Endodermal cell (in vitro differentiated cells): Measurements from ENCODE around the gene YBX3. TPM values are rescaled to one million over a fixed set of nuclear protein-coding genes. Genes with fewer than 3 reads are reported as not detected.

Experiments
- DNase-seq: peaks from one replicate; pipeline ENCODE4 v3.0.0-alpha.2; 2017
- H3K27ac ChIP-seq: 2 replicates; pipeline ENCODE4 v1.5.1; 2013; ENCODE audit warnings: mild to moderate bottlenecking, low read depth, low read length, moderate library complexity
- H3K27me3 ChIP-seq: 2 replicates; pipeline ENCODE4 v1.6.1; 2013; ENCODE audit warnings: mild to moderate bottlenecking, low read length, moderate library complexity; ENCODE audit not compliant: insufficient read depth, control insufficient read depth, poor library complexity, severe bottlenecking
- H3K36me3 ChIP-seq: 2 replicates; pipeline ENCODE4 v1.7.0; 2013; ENCODE audit warnings: mild to moderate bottlenecking, low read length, moderate library complexity; ENCODE audit not compliant: control insufficient read depth, insufficient read depth
- H3K4me1 ChIP-seq: one replicate; pipeline ENCODE4 v1.7.0; 2013; ENCODE audit warnings: low read length; ENCODE audit not compliant: control insufficient read depth, insufficient read depth
- H3K4me3 ChIP-seq: 2 replicates; pipeline ENCODE4 v1.5.1; 2013; ENCODE audit warnings: mild to moderate bottlenecking, low read length, moderate library complexity
- H3K9ac ChIP-seq: 2 replicates; pipeline ENCODE4 v1.6.1; 2013; ENCODE audit warnings: mild to moderate bottlenecking, low read length, moderate library complexity; ENCODE audit not compliant: poor library complexity, severe bottlenecking; ENCODE audit errors: extremely low read depth
- H3K9me3 ChIP-seq: 2 replicates; pipeline ENCODE4 v1.6.1; 2013; ENCODE audit warnings: mild to moderate bottlenecking, low read length, moderate library complexity; ENCODE audit not compliant: control insufficient read depth
- H3K27ac Mint-ChIP-seq: 2 replicates; pipeline ENCODE4 v1.8.0; 2020; ENCODE audit warnings: mixed read lengths
- H3K27me3 Mint-ChIP-seq: 2 replicates; pipeline ENCODE4 v1.8.0; 2021; ENCODE audit warnings: mild to moderate bottlenecking, mixed read lengths; ENCODE audit not compliant: insufficient read depth
- H3K36me3 Mint-ChIP-seq: 2 replicates; pipeline ENCODE4 v1.8.0; 2020; ENCODE audit warnings: low read depth, mixed read lengths
- H3K4me1 Mint-ChIP-seq: 2 replicates; pipeline ENCODE4 v1.8.0; 2020; ENCODE audit warnings: mixed read lengths
- H3K4me3 Mint-ChIP-seq: 2 replicates; pipeline ENCODE4 v1.8.0; 2020; ENCODE audit warnings: mild to moderate bottlenecking, moderate library complexity, mixed read lengths
- H3K9me3 Mint-ChIP-seq: 2 replicates; pipeline ENCODE4 v1.8.0; 2020; ENCODE audit warnings: mild to moderate bottlenecking, mixed read lengths
- CTCF ChIP-seq: fragments of 200-600 bp; sonication (generic); conservative IDR thresholded peaks from 2 replicates; pipeline ENCODE4 v1.5.0; 2021; ENCODE audit warnings: antibody characterized with exemption, mild to moderate bottlenecking
- WGBS, 2 experiments: methylation state at CpG; one replicate each; pipeline versions ENCODE4 v1.1.5 to v1.1.7; 2013; ENCODE audit warnings: missing lambda C conversion rate in 2 of 2, mixed read lengths in 1 of 2; ENCODE audit not compliant: insufficient coverage in 1 of 2, insufficient read length in 1 of 2; 5-methylcytosine and 5-hydroxymethylcytosine counted together
- long read RNA-seq, 4 experiments: library from polyadenylated mRNA in 2 of 4; library from RNA in 1 of 4; library from capped mRNA in 1 of 4; stranded (forward) in 3 of 4; unstranded in 1 of 4; transcript quantifications; one replicate each; pipeline ENCODE4 v2.0.0, GENCODE V29; 2020 to 2021; ENCODE audit warnings: inconsistent platforms in 1 of 4
- polyA plus RNA-seq, 2 experiments: library from polyadenylated mRNA; stranded (reverse); fragments of 50-300 nt; gene quantifications; one replicate each; pipeline ENCODE4 v1.2.3, GENCODE V29; 2013
- total RNA-seq, 2 donors: library from RNA; stranded (reverse); fragmentation: NEBNext Ultra II Directional in 1 of 2; extraction: Animal tissue kit (Norgen Biotek cat#: 25700) in 1 of 2; gene quantifications; 2 replicates in 1 of 2; 3 replicates in 1 of 2; pipeline ENCODE4 v1.2.1, GENCODE V29; 2021

Gene YBX3
- total RNA-seq = 100 to 1,000 TPM; 251 to 419 TPM
- 129 TPM for polyA plus RNA-seq (2013, experiment 1 of 2)
- 123 TPM for polyA plus RNA-seq (2013, experiment 2 of 2)
- long read RNA-seq, experiment 1, transcript YBX3-201 (10 exons, 1,796 nt) = major isoform, 38 of 105 reads
- long read RNA-seq, experiment 1, transcript YBX3-202 (9 exons, 1,708 nt) = minor isoform, 5 of 105 reads
- long read RNA-seq, experiment 1, partial matches to known transcripts = 41 of 105 reads
- long read RNA-seq, experiment 1, other reads (novel, unspliced or antisense) = 20 of 105 reads
- long read RNA-seq, experiment 2, transcript YBX3-202 (9 exons, 1,708 nt) = minor isoform, 41 of 636 reads
- long read RNA-seq, experiment 2, transcript YBX3-201 (10 exons, 1,796 nt) = major isoform, 529 of 636 reads
- long read RNA-seq, experiment 2, partial matches to known transcripts = 16 of 636 reads
- long read RNA-seq, experiment 2, other reads (novel, unspliced or antisense) = 49 of 636 reads
- long read RNA-seq, experiment 3, transcript YBX3-201 (10 exons, 1,796 nt) = major isoform, 6 of 22 reads
- long read RNA-seq, experiment 3, partial matches to known transcripts = 5 of 22 reads
- long read RNA-seq, experiment 3, other reads (novel, unspliced or antisense) = 9 of 22 reads
- long read RNA-seq, experiment 4, partial matches to known transcripts = 25 of 29 reads
- long read RNA-seq, experiment 4, other reads (novel, unspliced or antisense) = 3 of 29 reads

- peaks cover 43% of the 10 kb centered on the region for H3K4me1 Mint-ChIP-seq
- no peaks in the 10 kb centered on the region for H3K9me3 Mint-ChIP-seq
- Histone ChIP-seq H3K9me3 (no peaks in the 10 kb centered on the region), H3K27ac (peak within 1 kb of the TSS; percentile 14), H3K36me3 (no peaks in the 10 kb centered on the region), H3K9ac (peak within 1 kb of the TSS; percentile 58), H3K27me3 (peaks cover 25% of the 10 kb centered on the region), H3K4me1 (peaks cover 16% of the 10 kb centered on the region), H3K4me3 (peak within 1 kb of the TSS; percentile 96)
- peak within 1 kb of the TSS; percentile 89 for H3K4me3 Mint-ChIP-seq
- H3K27ac Mint-ChIP-seq = peak within 1 kb of the TSS; percentile 95
- 0 to 3% methylated on average over 27 to 93 of the region's 95 CpGs for WGBS, 2 experiments
- peak; percentile 95 for DNase-seq
- peaks cover 23% of the 10 kb centered on the region for H3K27me3 Mint-ChIP-seq
- TF ChIP-seq CTCF = no peak
- no peaks in the 10 kb centered on the region for H3K36me3 Mint-ChIP-seq
These were observed at the start of gene YBX3 for GRCh38 chr12:10722905-10723746. Gene YBX3 (minus strand): TSS chr12:10723323. CDS start chr12:10723111, 212 bp downstream.

- no peaks in the 10 kb centered on the region for H3K36me3 ChIP-seq
- no peaks in the 10 kb centered on the region for H3K9me3 Mint-ChIP-seq
These were observed 48.1 kb upstream of the YBX3 start for GRCh38 chr12:10771132-10771733.

More at GRCh38 chr12:10771132-10771733, 48.1 kb upstream of the YBX3 start:
- Histone ChIP-seq H3K4me1 (no peaks in the 10 kb centered on the region), H3K9ac (no peak overlapping the region), H3K27ac (no peak overlapping the region), H3K9me3 (peaks cover 6% of the 10 kb centered on the region), H3K4me3 (no peak overlapping the region), H3K27me3 (no peaks in the 10 kb centered on the region)
- H3K27ac Mint-ChIP-seq = no peak overlapping the region
- no peaks in the 10 kb centered on the region for H3K36me3 Mint-ChIP-seq
- no peak for DNase-seq
- H3K27me3 Mint-ChIP-seq = no peaks in the 10 kb centered on the region
- TF ChIP-seq CTCF = peak; percentile 100
- 14% methylated on average over 1 of the region's 1 CpG; no CpG with 5 or more reads in 1 of the 2 experiments for WGBS, 2 experiments
- H3K4me3 Mint-ChIP-seq = no peak overlapping the region
- peaks cover 22% of the 10 kb centered on the region for H3K4me1 Mint-ChIP-seq
